Measurements from ENCODE around the gene ERICH3. TPM values are rescaled to one million over a fixed set of nuclear protein-coding genes. Genes with fewer than 3 reads are reported as not detected.
"Not testable (repeated sequence)": the region's sequence is repeated elsewhere in the genome, so short reads cannot be mapped to it uniquely, and the experiment has no call there.

The ERICH3 gene
- total RNA-seq, 1 donor from 2014 or later: not detected

DNA sequence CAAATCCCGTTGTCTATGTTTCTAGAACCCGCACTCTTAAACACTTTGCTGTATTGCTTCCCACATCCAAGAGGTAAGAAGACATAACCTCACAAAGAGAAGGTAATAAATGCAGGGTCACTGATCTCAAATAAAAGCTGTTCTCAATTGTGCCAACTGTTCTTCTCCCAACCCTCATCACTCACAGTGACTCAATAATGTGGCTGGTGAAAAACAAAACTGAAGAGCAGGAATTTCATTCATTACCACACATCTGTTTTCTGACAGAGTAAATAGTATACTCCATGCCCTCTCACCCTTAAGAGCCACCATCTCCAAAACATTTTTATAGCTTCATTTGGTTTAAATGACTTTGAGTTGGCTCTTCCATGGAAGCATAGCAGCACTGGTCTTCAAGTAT, 6.2 kb upstream of the ERICH3 start:
- DNase-seq (ENCODE audit: extremely low read depth, low read depth, low spot score): no peak

GRCh38 chr1:74677926-74678325, 4.3 kb upstream of the ERICH3 start:
- no peak for DNase-seq (ENCODE audit: extremely low read depth, low read depth, low spot score)

- DNase-seq (ENCODE audit: extremely low read depth, low read depth, low spot score): no peak
These were observed 871 bp upstream of the ERICH3 start for GRCh38 chr1:74674278-74675048.

DNA sequence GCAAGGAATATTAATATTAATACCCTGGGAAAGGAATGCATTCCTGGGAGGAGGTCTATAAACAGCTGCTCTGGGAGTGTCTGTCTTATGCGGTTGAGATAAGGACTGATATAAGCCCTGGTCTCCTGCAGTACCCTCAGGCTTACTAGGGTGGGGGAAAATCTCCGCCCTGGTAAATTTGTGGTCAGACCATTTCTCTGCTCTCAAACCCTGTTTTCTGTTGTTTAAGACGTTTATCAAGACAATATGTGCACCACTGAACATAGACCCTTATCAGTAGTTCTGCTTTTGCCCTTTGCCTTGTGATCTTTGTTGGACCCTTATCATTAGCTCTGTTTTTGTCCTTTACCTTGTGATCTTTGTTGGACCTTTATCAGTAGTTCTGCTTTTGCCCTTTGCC, 2.7 kb downstream of the ERICH3 start:
- not testable (repeated sequence) for DNase-seq (ENCODE audit: extremely low read depth, low read depth, low spot score)

GRCh38 chr1:74654708-74655107, 18.9 kb downstream of the ERICH3 start:
- DNase-seq (ENCODE audit: extremely low read depth, low read depth, low spot score): no peak

GRCh38 chr1:74652711-74653139, 20.9 kb downstream of the ERICH3 start:
- DNase-seq (ENCODE audit: extremely low read depth, low read depth, low spot score): no peak

DNA sequence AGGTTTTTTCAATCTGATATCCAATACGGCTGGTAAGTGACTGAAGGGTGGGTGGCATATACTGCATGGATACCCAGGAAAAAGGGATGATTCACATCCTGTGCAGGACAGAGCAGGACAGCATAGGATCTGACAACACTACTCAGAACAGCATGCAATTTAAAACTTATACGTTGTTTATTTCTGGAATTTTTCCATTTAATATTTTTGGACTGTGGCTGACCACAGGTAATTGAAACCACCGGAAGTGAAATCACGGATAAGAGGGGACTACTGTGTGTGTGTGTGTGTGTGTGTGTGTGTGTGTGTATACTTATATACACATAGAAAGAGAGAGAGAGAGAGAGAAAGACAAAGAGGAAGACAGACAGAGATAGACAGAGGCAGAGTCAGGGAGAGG, 23.0 kb downstream of the ERICH3 start:
- DNase-seq (ENCODE audit: extremely low read depth, low read depth, low spot score): no peak

DNA sequence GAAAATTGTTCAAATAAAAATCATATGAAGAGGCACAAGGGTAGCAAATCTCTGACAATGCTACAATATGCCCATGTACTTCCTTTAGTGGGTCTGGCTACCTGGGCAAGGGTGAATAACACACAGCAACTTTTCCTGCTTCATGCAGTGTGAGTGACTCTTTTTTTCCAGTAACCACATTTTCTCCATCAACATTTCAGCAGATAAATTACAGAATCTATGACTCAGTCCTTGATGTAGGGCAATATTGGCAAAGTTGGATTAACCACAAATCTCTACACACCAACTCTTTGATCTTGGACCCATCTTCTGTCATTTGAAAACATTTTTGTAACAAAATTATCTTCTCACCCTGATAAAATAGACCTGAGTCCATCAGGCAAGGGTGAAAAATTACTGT, 31.7 kb downstream of the ERICH3 start:
- no peak for DNase-seq (ENCODE audit: extremely low read depth, low read depth, low spot score)

DNA sequence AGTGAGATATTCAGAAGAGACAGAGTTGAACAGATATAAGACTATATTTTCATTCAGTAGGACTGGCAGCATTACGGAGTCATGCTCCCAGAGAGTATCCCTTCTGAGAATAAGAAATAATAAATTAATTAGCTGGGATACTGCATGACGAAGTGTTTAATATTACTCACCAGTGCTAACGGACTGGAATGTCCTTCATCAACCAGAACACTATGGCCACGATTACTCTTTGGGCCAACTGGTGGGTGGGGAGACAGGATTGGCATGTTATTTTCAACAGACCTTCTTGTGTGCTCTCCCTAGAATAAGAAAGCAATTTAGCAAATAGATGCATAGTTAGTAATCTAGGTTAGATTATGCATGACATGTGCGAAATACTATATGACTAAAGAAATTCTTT, 32.4 kb downstream of the ERICH3 start:
- no peak for DNase-seq (ENCODE audit: extremely low read depth, low read depth, low spot score)

DNA sequence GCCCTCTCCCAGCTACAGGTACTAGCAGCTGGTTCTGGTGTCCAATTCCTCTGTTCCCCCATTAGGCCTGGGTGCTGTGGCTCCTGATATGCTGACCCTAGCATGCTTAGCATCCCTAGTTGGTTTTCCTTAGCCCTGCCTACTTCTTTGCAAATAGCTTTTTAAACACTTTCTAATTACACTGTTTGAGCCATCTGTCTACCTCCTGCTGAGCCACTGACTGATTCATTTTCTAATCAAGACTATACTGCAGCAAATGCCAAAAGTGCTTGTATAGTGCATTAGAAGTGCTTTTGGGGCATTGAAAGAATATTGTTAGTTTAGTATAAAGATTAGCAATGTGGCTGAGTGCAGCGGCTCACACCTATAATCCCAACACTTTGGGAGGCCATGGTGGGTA, 36.3 kb downstream of the ERICH3 start:
- no peak for DNase-seq (ENCODE audit: extremely low read depth, low read depth, low spot score)

DNA sequence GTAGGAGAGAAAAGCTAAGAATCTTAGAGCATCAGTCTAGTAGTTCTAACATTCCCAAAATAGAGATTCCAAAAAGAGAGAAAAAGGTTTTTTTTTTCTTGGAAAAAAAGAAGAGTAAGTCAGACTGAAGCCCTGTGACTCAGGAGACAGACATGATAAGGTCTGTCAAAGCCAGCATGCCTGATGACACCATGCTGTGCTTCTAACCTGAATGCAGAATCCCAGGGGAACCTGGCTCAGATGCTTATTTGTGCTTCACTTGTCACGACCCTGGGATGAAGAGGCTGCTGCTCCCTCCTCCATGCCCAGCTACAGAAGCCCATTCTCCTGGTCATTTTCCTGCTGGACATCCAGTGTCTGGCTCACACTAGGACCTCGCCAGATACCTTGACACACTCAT, 44.3 kb downstream of the ERICH3 start:
- DNase-seq (ENCODE audit: extremely low read depth, low read depth, low spot score): no peak

GRCh38 chr1:74623716-74624115, 49.9 kb downstream of the ERICH3 start:
- DNase-seq (ENCODE audit: extremely low read depth, low read depth, low spot score): no peak

DNA sequence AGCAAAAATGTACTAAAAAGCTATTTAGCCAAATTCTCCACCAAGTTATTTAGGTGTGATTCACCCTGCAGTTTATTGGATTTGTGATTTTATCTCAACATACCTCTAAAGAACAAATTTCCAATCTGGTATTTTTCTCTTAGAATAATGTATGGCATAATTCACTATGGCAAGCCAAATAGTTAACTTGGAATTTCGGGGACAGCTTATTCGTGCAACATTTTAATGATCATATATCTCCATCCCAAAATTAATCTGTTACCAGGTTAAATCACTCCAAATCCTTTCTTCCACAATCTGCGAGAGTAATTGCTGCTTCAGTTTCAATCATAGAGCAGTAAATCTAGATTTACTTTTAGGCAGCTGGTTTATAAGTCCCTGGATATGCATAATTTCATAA, 53.4 kb downstream of the ERICH3 start:
- DNase-seq (ENCODE audit: extremely low read depth, low read depth, low spot score): no peak

GRCh38 chr1:74618974-74619373, 54.6 kb downstream of the ERICH3 start:
- no peak for DNase-seq (ENCODE audit: extremely low read depth, low read depth, low spot score)

DNA sequence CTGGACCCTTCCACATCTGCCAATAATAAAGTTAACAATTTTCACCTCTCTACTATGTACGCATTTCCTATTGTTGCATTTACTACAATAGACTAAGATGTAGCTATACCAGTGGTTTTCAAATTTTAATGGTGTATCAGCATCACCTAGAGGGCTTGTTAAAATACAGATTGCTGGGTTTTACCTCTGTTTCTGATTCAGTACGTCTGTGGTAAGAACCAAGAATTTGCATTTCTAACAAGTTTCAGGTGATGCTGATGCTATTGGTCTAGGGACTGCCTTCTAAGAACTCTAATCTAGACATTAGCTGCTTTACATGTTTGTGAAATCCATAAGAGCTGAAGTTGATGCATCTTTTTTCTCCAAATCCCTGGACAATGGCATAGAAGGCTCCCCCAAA, 59.7 kb downstream of the ERICH3 start:
- DNase-seq (ENCODE audit: extremely low read depth, low read depth, low spot score): no peak

GRCh38 chr1:74611887-74612286, 61.7 kb downstream of the ERICH3 start:
- DNase-seq (ENCODE audit: extremely low read depth, low read depth, low spot score): no peak

- no peak for DNase-seq (ENCODE audit: extremely low read depth, low read depth, low spot score)
These were observed 62.6 kb downstream of the ERICH3 start for GRCh38 chr1:74610961-74611360.

DNA sequence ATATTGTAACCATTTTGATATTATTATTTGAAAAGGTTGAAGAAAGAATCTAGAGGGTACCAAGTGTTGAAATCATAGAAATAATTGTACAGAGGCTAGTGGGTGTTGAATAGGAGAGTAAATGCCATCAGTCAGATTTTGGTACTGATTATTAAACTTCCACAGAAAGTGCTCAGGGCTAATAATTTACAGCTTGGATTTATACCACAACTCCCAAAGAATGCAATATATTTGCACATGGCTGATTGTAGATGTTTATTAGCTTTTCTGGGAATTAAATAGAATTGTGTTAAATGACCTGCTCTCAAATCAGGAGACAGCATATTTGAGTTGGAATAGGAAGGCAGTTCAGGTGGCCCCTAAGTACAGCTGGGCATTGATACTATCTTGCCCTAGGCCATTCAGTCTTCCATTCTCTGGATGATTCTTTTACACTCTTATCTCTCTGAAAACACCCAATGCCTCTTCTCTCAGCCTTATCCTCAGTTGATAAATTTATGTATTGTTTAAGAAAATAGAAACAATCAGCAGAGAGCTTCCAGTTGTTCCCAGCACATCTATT, 63.7 kb downstream of the ERICH3 start:
- DNase-seq (ENCODE audit: extremely low read depth, low read depth, low spot score): no peak

DNA sequence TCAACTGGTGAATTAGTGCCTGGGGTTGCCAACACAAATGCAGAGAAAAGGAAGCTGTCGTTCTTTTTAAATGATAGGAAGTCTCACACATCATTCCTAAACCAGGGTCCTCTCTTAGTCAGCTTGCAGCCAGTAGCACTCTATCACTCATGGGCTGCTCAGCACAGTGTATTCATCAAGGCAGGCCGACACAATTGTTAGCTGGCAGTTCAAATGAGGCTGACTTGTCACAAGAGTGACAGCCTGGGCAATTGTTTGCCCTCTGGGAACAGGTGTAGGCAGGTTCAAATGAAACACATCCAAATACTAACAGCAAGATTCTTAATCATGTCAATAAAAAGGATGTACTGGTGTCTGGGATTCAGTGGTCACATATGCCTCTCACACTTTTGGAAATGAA, 76.9 kb downstream of the ERICH3 start:
- DNase-seq (ENCODE audit: extremely low read depth, low read depth, low spot score): no peak

DNA sequence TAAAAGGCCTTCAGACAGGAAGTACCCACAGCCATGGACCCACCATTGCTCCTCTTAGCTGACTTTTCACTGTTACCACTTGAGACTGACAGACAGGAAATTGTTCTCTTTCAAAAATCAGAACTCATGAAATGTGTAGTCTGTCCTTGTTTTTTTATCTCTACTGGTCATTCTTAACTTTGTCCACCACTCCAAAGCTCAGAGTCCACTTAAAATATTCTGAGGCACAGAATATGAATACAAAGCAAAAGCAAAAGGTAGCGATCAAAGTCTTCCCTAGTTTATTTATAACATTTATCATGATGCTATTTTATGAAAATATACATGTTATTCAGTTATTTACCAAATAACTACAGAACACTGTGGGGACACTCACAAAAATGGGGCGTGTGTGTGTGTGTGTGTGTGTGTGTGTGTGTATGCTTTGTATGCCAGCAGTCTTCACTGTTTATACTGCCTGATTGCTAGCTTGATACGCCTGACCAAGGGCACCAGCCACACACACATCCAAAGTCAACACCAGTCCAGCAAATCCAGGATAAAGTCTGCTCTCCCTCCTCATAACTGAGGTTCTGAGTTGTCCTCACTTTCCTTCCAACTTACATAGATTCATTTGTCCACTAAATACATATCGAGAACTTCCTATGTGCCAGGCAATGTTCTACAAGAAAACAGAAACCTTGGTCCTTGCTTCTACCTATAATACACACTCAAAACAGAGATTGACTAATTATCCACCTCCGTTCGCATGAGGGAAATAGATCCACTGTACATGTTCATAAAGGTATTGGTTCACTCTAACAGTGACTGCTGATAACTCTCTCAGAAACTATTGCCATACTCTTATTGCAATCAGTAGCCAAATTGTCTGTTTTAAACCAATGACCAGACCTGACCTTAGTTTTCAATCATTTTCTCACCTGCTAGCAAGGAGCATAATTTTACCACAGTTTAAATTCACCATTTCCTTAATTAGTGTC, 79.4 kb downstream of the ERICH3 start:
- no peak for DNase-seq (ENCODE audit: extremely low read depth, low read depth, low spot score)

DNA sequence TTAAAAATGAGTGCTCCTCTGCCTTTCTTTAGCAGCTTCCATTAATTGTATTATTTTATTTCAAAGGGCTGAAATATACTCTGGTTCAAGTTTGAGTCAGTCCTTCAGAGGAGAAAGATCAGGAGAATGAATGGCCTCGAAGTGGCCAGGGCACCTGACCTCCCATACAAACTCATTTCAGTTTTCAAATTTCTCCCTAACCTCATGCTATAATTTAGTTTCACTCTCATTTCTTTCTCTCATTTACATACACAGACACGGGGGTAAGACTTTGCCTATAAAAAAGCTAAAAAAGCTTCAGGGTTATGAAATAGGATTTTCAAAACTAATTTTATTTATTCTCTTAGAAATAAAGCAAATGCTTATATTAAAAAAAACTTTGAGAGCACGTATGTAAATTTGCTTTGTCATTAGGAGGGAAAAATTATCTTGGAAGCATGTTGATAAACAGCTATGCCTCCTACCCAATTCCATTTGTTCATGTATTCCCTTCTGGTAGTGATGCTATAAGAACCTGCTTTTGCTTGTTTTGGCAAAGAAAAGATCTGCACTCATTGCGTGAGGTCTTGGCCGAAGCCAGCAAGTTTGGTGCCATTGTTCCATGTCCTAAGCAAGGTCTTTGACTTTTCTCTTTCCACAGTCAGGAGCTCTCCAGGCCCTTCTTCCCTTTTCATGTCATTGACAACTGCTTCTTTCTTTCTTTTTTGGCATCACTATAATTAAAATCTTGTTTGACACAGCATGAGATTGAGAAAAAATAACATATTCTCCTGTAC, 80.8 kb downstream of the ERICH3 start:
- no peak for DNase-seq (ENCODE audit: extremely low read depth, low read depth, low spot score)
